GM12801 (cell line): ENCODE measurements around the gene COX19.

Experiments
- CTCF ChIP-seq: IDR thresholded peaks from one replicate; pipeline ENCODE4 v1.5.1; 2011; ENCODE audit warnings: control low read depth; ENCODE audit not compliant: insufficient read length; ENCODE audit errors: extremely low read depth

Gene COX19

DNA sequence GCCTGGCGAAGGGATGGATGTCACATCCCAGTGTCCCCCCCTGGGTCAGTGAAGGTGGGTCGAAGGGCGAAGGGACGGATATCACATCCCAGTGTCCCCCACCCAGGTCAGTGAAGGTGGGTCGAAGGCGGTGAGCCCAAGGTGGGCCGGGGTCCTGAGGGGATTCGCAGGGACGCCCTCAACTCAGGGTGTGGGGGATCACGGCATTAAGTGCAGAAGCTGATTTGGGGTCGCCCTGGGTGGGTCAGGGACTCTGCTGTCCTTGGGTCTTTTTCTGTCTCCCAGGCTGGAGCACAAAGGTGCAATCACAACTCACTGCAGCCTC is 42.7 kb downstream of the COX19 start:
- TF ChIP-seq CTCF = no peak

DNA sequence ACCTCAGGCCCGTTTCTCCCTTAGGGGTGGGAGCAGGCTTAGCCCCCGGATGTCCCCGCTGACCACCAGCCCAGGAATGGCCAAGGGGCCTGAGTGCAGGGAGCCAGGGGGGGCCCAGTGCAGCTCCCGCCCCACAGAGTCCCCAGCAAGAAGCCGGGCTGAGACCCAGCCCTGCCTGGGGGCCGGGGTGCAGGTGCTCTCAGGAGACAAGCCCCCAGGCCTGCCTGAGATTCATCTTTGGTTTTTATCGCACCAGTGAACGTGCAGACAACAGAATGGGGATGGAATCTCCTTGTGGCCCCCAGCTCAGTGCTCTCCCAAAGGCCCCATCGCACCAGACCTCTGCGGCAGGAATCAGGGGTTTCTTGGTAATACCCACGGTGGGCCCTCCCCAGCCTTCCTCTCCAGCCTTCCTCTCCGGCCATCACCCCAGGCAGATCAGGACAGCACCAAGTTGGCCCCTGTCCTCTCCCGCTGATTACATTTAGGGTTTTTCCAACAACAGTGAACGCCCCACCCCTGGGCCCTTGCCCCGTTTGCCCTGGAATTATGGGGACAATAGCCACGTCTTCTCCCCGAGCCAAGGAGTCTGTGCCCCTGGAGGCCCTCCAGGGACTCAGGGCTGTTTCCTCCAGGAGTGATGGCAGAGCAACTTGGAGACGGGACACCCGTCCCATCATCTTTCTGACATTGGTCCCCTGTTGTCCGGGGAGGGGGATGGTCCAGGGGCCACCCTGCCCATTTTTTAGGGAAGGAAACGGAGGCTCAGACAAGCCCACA is 43.3 kb downstream of the COX19 start:
- TF ChIP-seq CTCF = no peak

DNA sequence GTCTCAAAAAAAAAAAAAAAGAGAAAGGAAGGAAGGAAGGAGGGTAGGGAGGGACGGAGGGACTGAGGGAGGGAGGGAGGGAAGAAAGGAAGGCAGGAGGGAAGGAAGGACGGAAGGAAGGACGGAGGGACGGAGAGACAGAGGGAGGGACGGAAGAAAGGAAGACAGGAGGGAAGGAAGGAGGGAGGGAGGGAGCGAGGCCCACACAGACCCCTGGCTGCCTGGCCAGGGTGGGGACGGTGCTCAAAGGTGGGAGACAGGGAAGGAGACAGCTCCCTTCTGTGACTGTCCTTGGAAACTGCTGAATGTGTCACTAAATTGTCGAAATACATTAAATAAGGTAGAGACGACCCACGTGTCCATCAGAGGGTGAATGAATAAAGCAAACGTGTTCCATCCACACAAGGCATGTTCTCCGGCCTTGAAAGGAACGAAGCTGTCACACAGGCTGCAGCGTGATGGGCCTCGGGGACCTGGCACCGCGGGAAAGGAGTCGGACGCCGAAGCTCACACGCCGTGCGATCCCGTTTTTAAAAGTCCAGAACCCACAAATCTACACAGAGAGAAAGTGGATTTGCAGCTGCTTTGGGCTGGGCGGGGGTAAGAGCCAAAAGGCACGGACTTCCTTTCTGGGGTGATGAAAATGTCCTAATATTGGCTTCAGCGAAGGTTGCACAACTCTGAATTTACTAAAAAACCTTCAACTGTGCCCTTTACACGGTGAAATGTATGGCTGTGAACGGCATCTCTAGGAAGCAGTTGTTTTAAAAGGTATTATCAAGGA is 44.2 kb downstream of the COX19 start:
- no peak for TF ChIP-seq CTCF

GRCh38 chr7:929311-929711 is 46.0 kb downstream of the COX19 start:
- TF ChIP-seq CTCF = no peak

GRCh38 chr7:927031-927671 is 48.2 kb downstream of the COX19 start:
- no peak for TF ChIP-seq CTCF

DNA sequence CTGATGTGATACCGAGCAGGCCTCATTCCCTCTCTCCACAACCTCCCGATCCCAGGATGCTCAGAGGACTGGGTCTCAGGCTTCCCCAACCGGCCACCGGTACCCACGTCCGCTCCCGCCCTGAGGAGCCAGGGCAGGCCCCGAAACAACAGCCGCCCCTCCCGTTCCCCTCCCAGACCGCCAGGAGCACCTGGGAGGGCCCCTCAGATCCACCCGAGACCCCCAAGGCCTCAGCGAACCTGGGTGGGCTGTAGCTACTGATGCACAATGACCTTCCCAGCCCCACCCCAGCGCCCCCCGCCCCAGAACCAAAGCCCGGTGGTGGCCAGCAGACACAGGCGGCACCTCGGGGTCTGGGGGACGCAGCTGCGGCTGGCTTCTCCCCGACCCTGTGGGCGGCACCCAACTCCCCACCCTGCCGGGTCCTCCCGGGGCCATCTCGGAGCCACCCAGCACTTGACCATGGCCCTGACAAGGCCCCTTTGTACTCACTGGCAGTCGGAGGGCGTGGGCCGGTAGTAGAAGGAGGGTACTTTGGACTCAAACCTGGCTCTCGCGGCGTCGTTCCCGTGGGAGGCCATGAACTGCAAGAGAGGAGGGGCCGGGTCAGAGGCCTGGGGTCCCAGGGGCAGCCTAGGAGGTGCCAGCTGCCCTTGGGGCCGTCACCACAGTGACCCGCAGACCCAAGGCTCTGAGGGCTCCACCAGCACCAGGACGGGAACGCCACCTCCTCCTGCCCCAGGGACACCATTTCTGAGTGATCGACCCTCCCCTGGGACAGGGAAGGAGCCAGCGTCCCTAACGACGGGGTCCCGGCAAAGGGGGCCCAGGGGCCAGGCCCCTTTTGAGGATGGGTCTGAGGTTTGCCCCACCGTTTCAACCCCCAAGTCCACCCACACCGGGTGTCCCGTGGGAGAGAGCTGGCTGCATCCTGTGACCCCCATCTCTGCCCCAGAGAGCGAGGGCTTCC is 49.0 kb downstream of the COX19 start:
- no peak for TF ChIP-seq CTCF
